Skeletal muscle tissue (tissue), 4 donors: Measurements from ENCODE around the gene HDC. TPM values are rescaled to one million over a fixed set of nuclear protein-coding genes. Genes with fewer than 3 reads are reported as not detected.

ENCODE experiments used
- H3K27ac ChIP-seq: one replicate; pipeline ENCODE4 v1.7.0; 2013; ENCODE audit warnings: mild to moderate bottlenecking, low read depth, low read length, inconsistent platforms
- H3K27me3 ChIP-seq, 3 donors: one replicate each; pipeline ENCODE4 v1.7.0; 2013; ENCODE audit warnings: low read length in 3 of 3; ENCODE audit not compliant: control insufficient read depth in 3 of 3, insufficient read depth in 3 of 3
- H3K36me3 ChIP-seq, 3 donors: one replicate each; pipeline ENCODE4 v1.7.0; 2013; ENCODE audit warnings: low read length in 3 of 3; ENCODE audit not compliant: control insufficient read depth in 3 of 3, insufficient read depth in 3 of 3
- H3K4me1 ChIP-seq, 3 donors: one replicate each; pipeline ENCODE4 v1.7.0; 2013; ENCODE audit warnings: low read length in 3 of 3, mild to moderate bottlenecking in 3 of 3; ENCODE audit not compliant: control insufficient read depth in 3 of 3, insufficient read depth in 3 of 3
- H3K4me3 ChIP-seq, 3 donors: one replicate each; pipeline ENCODE4 v1.7.0; 2013; ENCODE audit warnings: low read length in 3 of 3
- H3K9ac ChIP-seq, 3 donors: one replicate each; pipeline ENCODE4 v1.7.0; 2013; ENCODE audit warnings: low read length in 3 of 3, mild to moderate bottlenecking in 3 of 3, moderate library complexity in 2 of 3, low read depth in 1 of 3
- H3K9me3 ChIP-seq, 3 donors: one replicate each; pipeline ENCODE4 v1.7.0; 2013; ENCODE audit warnings: low read length in 3 of 3; ENCODE audit not compliant: control insufficient read depth in 3 of 3
- total RNA-seq: library from RNA; depleted of rRNA; stranded (reverse); fragments of >200 nt; gene quantifications from one replicate; pipeline ENCODE4 v1.2.3, GENCODE V29; 2014
- donor health status: Osteomylitis.

Gene HDC, protein sequence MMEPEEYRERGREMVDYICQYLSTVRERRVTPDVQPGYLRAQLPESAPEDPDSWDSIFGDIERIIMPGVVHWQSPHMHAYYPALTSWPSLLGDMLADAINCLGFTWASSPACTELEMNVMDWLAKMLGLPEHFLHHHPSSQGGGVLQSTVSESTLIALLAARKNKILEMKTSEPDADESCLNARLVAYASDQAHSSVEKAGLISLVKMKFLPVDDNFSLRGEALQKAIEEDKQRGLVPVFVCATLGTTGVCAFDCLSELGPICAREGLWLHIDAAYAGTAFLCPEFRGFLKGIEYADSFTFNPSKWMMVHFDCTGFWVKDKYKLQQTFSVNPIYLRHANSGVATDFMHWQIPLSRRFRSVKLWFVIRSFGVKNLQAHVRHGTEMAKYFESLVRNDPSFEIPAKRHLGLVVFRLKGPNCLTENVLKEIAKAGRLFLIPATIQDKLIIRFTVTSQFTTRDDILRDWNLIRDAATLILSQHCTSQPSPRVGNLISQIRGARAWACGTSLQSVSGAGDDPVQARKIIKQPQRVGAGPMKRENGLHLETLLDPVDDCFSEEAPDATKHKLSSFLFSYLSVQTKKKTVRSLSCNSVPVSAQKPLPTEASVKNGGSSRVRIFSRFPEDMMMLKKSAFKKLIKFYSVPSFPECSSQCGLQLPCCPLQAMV
- total RNA-seq: 2.1 TPM

DNA sequence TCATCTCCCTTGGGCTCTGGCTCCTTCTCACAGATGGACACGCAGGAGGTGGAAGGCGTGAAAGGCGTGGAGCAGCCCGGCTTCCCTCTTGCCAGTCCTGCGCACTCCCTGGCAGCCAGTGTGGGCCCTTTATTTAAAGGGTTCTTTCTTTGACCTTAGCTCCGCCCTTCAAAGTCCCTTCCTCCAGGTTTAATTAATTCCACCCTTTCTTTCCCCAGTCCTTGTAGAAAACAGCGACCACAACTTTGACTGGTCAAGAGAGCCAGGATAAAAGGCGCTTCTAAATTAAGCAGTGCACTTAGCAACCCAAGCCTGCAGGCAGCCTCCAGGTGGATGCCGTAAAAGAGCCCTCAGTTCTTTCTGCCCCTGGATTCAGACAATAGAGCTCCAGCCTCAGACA is at the start of gene HDC:
Gene HDC, minus strand, starts transcription at position 107 of the 400 bp plus-strand sequence. Its CDS starts 103 bp downstream, at position 4.
- H3K36me3 ChIP-seq: no peaks in the 10 kb centered on the region
- H3K9me3 ChIP-seq: no peaks in the 10 kb centered on the region
- H3K4me1 ChIP-seq: no peaks in the 10 kb centered on the region
- H3K27me3 ChIP-seq: no peaks in the 10 kb centered on the region
- no peak within 1 kb of the TSS for H3K4me3 ChIP-seq
- no peak within 1 kb of the TSS for H3K9ac ChIP-seq
- H3K27ac ChIP-seq: no peak within 1 kb of the TSS

DNA sequence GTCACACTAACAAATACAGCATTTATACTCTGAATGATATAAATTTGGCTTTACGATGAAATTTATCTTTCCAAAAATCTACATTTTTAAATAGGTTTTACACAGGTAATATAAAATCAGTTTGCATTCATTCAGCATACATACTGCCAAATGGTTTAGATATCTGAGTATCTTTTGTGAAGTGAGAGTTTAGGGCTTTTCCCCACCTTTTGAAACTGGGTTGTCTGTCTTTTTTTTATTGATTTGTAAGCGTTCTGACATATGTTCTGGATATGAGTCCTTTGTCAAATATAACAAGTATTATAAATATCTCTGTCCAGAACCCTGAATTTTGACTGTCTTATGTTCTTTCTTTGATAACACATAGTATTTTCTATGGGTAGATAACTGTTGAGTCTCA is 47.1 kb upstream of the HDC start:
- no peak overlapping the region for H3K4me3 ChIP-seq
- H3K36me3 ChIP-seq: peaks cover 0 to 6% (median 0%) of the 10 kb centered on the region in 3 donors
- no peaks in the 10 kb centered on the region for H3K4me1 ChIP-seq
- H3K27ac ChIP-seq: no peak overlapping the region
- H3K9ac ChIP-seq: no peak overlapping the region
- H3K27me3 ChIP-seq: no peaks in the 10 kb centered on the region
- no peaks in the 10 kb centered on the region for H3K9me3 ChIP-seq

DNA sequence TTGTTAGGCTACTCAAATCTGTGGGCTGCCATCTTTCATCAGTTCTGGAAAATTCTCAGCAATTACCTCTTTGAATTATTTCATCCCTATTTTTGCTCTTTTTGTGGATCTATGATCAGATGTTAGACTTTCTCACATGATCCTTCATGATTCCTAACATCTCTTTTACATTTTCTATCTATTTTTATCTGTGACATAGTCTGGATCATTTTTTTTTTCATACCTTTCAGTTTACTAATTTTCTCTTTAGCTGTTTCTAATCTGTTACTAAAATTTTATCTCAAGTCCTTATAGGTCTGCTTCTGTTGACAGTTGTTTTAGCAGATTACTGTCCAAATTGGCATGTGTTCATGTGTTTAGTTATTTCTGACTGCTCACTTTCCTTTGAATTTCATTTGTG is 42.3 kb upstream of the HDC start:
- H3K4me3 ChIP-seq: no peak overlapping the region
- no peaks in the 10 kb centered on the region for H3K4me1 ChIP-seq
- H3K9ac ChIP-seq: no peak overlapping the region
- H3K36me3 ChIP-seq: peaks cover 0 to 12% (median 0%) of the 10 kb centered on the region in 3 donors
- H3K27me3 ChIP-seq: no peaks in the 10 kb centered on the region
- no peak overlapping the region for H3K27ac ChIP-seq
- no peaks in the 10 kb centered on the region for H3K9me3 ChIP-seq

DNA sequence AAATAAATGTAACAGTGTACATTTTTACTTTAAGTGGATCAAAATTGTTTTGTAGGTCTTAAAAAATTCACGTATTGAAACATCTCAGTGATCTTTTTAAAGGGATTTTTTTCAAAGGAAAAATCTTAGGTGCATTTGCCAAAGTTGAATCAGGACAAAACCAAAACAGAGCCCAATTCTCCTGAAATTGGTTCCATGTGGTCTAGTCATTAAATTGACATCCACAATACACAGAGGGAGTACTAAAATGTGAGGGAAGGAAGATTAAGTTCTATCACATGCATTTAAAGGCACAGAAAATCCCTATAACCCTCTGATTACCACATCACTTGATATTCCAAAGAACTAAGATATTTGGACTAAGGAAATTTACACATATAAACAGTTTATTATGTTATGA is 39.3 kb upstream of the HDC start:
- no peak overlapping the region for H3K4me3 ChIP-seq
- no peaks in the 10 kb centered on the region for H3K27me3 ChIP-seq
- no peak overlapping the region for H3K27ac ChIP-seq
- H3K4me1 ChIP-seq: no peaks in the 10 kb centered on the region
- peaks cover 4 to 23% (median 9%) of the 10 kb centered on the region in 3 donors for H3K36me3 ChIP-seq
- H3K9ac ChIP-seq: no peak overlapping the region
- no peaks in the 10 kb centered on the region for H3K9me3 ChIP-seq

DNA sequence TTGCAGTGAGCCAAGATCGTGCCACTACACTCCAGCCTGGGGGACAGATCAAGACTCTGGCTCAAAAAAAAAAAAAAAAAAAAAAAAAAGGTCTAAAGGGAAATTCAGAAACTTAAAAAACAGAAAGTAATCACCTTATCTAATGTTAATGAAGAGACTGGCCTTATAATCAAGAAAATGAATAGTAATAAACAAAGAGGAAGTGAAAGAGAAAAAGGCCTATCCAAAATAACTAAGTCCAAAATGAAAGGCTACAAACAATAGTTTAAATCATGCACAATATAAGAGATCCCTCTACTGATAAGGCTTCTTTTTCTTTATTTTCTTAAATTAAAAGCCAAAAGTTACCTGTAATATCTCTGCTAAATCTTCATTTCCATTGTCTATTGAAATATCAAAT is 37.1 kb upstream of the HDC start:
- Histone ChIP-seq H3K36me3 (peaks cover 6 to 17% (median 15%) of the 10 kb centered on the region in 3 donors), H3K27me3 (no peaks in the 10 kb centered on the region), H3K4me3 (no peak overlapping the region), H3K27ac (no peak overlapping the region), H3K4me1 (no peaks in the 10 kb centered on the region), H3K9me3 (no peaks in the 10 kb centered on the region), H3K9ac (no peak overlapping the region)

DNA sequence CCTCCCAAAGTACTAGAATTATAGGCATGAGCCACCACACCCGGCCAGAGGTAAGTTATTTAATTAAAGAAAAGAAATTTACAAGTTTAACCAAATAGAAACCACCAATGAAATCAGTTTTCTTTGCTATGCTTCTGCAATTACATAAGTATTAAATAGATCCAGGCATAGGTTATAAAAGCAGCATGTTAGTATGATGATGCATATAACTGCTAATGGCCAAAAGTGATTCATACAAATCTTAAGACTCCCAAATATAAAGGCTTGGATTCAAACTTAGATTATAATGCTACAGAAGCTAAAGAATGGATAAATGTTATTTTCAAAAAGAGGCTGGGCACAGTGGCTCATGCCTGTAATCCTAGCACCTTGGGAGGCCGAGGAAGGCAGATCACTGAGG is 32.8 kb upstream of the HDC start:
- H3K27me3 ChIP-seq: no peaks in the 10 kb centered on the region
- no peak overlapping the region for H3K4me3 ChIP-seq
- H3K27ac ChIP-seq: no peak overlapping the region
- no peaks in the 10 kb centered on the region for H3K4me1 ChIP-seq
- H3K36me3 ChIP-seq: peaks cover 6 to 17% (median 15%) of the 10 kb centered on the region in 3 donors
- H3K9me3 ChIP-seq: no peaks in the 10 kb centered on the region
- no peak overlapping the region for H3K9ac ChIP-seq

DNA sequence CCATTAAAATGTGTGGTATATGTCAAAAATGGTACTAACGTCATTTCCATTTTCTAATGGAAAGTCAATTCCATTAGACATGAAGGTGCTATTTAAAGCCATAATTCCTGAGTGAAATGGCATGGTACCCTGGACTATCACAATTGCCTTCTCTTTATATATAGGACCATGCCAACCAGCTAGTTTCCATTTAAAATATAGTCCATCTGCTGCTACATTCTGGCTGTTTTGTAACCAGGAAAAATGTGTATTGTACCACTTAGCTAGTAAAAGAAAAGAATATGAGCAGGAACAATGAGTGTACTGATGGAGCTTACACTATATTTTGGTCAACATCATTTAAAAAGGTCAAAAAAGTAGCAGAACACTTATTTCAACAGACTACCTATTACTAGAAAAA is 30.4 kb upstream of the HDC start:
- Histone ChIP-seq H3K27ac (no peak overlapping the region), H3K9ac (no peak overlapping the region), H3K27me3 (no peaks in the 10 kb centered on the region), H3K9me3 (no peaks in the 10 kb centered on the region), H3K4me3 (no peak overlapping the region), H3K4me1 (no peaks in the 10 kb centered on the region), H3K36me3 (peaks cover 4 to 14% (median 11%) of the 10 kb centered on the region in 3 donors)

DNA sequence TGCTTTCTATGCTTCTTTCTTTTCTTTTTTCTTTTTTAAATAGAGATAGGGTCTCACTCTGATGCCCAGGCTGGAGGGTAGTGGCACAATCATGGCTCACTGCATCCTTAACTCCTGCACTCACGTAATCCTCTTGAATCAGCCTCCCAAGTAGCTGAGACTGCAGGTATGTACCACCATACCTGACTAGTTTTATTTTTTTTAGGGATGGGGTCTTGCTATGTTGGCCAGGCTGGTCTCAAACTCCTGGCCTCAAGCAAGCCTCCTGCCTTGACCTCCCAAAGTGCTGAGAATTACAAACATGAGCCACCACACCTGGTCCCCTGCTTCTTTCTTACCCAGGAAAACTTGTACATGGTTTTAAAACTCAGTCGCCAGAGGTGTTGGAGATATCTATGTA is 24.2 kb upstream of the HDC start:
- Histone ChIP-seq H3K36me3 (peaks cover 4 to 26% (median 8%) of the 10 kb centered on the region in 3 donors), H3K27ac (no peak overlapping the region), H3K4me1 (no peaks in the 10 kb centered on the region), H3K9ac (no peak overlapping the region), H3K4me3 (no peak overlapping the region), H3K9me3 (no peaks in the 10 kb centered on the region), H3K27me3 (no peaks in the 10 kb centered on the region)

DNA sequence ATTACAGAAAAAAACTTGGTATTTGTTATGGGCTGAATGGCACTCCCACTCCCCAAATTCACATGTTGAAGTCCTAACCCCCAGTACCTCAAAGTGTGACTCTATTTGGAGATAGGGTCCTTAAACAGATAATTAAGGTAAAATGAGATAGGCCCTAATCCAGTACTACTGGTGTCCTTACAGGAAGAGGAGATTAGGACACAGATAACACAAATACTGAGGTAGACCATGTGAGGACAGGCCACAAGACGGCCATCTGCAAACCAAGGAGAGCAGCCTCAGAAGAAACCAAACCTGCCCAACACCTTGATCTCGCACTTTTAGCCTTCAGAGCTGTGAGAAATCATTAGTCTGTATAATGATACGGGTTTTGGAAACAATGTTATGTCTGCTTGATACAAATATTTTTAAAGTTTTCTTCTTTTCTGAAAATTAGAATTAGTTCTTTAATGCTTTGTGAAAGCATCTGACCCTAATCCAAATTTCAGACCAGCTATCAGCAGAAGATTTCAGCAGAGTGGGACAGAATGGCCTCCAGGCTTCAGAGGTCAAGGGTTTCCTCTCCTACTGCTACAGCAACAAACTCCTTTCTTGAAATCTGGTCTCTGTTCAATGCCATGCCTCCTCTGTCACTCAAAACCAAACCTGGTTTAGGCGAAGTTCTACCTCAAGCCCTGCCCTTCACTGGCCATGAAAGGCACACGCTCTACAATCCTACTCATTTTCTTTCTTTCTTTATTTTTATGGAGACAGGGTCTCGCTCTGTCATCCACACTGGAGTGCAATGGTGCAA is 22.0 kb upstream of the HDC start:
- Histone ChIP-seq H3K27ac (no peak overlapping the region), H3K36me3 (peaks cover 4 to 28% (median 8%) of the 10 kb centered on the region in 3 donors)

DNA sequence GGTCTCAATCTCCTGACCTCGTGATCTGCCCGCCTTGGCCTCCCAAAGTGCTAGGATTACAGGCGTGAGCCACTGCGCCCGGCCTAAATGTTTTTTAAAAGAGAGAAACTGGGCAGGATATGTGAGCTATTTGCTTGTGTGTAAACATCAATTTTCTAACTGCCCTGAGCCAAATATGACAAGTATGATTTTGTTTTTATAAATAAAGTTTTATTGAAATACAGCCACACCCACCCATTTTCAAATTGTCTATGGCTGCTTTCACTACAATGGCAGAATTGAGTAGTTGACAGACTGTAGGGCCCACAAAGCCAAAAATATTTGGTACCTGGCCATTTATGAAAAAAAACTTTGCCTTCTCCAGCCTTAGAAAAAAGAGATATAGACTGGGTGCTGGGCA is 15.9 kb upstream of the HDC start:
- Histone ChIP-seq H3K9me3 (no peaks in the 10 kb centered on the region), H3K27me3 (no peaks in the 10 kb centered on the region), H3K9ac (no peak overlapping the region), H3K27ac (no peak overlapping the region), H3K4me1 (no peaks in the 10 kb centered on the region), H3K4me3 (no peak overlapping the region), H3K36me3 (peaks cover 0 to 21% (median 0%) of the 10 kb centered on the region in 3 donors)

More for the DNA sequence above, 22.0 kb upstream of the HDC start:
- Histone ChIP-seq H3K4me3 (no peak overlapping the region), H3K9me3 (no peaks in the 10 kb centered on the region), H3K27me3 (no peaks in the 10 kb centered on the region), H3K9ac (no peak overlapping the region), H3K4me1 (no peaks in the 10 kb centered on the region)
